Astrocyte (in vitro differentiated cells and primary cell): Measurements from ENCODE around the gene CFAP58. TPM values are rescaled to one million over a fixed set of nuclear protein-coding genes. Genes with fewer than 3 reads are reported as not detected.

Experiments used
- DNase-seq: peaks from one replicate; pipeline ENCODE4 v3.0.0-alpha.2; 2010; ENCODE audit warnings: low read depth
- FAIRE-seq: peaks from 2 replicates; lab custom pipeline; 2011; peaks lifted over from hg19 to GRCh38; lab: Jason Lieb, UNC
- H2AFZ ChIP-seq: 2 replicates; pipeline ENCODE4 v1.6.0; 2012; ENCODE audit warnings: low read depth, low read length, inconsistent platforms
- H3K27ac ChIP-seq: 2 replicates; pipeline ENCODE4 v1.5.1; 2011; ENCODE audit warnings: low read depth, low read length, inconsistent platforms
- H3K27me3 ChIP-seq: 2 replicates; pipeline ENCODE4 v1.6.0; 2011; ENCODE audit warnings: low read length, inconsistent platforms; ENCODE audit not compliant: insufficient read depth
- H3K36me3 ChIP-seq: 2 replicates; pipeline ENCODE4 v1.5.1; 2011; ENCODE audit warnings: low read length, inconsistent platforms; ENCODE audit not compliant: insufficient read depth
- H3K4me1 ChIP-seq: 2 replicates; pipeline ENCODE4 v1.5.1; 2011; ENCODE audit warnings: low read length, inconsistent platforms; ENCODE audit not compliant: insufficient read depth
- H3K4me2 ChIP-seq: 2 replicates; pipeline ENCODE4 v1.6.0; 2012; ENCODE audit warnings: low read length, inconsistent platforms
- H3K4me3 ChIP-seq: 2 replicates; pipeline ENCODE4 v1.5.1; 2011; ENCODE audit warnings: low read depth, mild to moderate bottlenecking, low read length, inconsistent platforms; ENCODE audit not compliant: insufficient read depth
- H3K79me2 ChIP-seq: 2 replicates; pipeline ENCODE4 v1.6.0; 2012; ENCODE audit warnings: mild to moderate bottlenecking, low read length, inconsistent platforms; ENCODE audit not compliant: insufficient read depth
- H3K9ac ChIP-seq: 2 replicates; pipeline ENCODE4 v1.6.0; 2012; ENCODE audit warnings: mild to moderate bottlenecking, low read length, inconsistent platforms
- H3K9me3 ChIP-seq: 2 replicates; pipeline ENCODE4 v1.5.1; 2012; ENCODE audit warnings: low read depth, mild to moderate bottlenecking, low read length, inconsistent platforms; ENCODE audit not compliant: insufficient read depth
- H4K20me1 ChIP-seq: 2 replicates; pipeline ENCODE4 v1.6.0; 2012; ENCODE audit warnings: low read length, inconsistent platforms; ENCODE audit not compliant: insufficient read depth
- H3K27ac Mint-ChIP-seq: one replicate; pipeline ENCODE4 v1.8.0; 2021; ENCODE audit warnings: mild to moderate bottlenecking, mixed read lengths; ENCODE audit not compliant: unreplicated experiment
- H3K27me3 Mint-ChIP-seq: one replicate; pipeline ENCODE4 v1.8.0; 2021; ENCODE audit warnings: low read depth, mixed read lengths; ENCODE audit not compliant: unreplicated experiment
- H3K36me3 Mint-ChIP-seq: one replicate; pipeline ENCODE4 v1.8.0; 2021; ENCODE audit warnings: low read depth, mixed read lengths; ENCODE audit not compliant: unreplicated experiment
- H3K4me1 Mint-ChIP-seq: one replicate; pipeline ENCODE4 v1.8.0; 2021; ENCODE audit warnings: low read depth, mixed read lengths; ENCODE audit not compliant: unreplicated experiment
- H3K4me3 Mint-ChIP-seq: one replicate; pipeline ENCODE4 v1.8.0; 2021; ENCODE audit warnings: mild to moderate bottlenecking, moderate library complexity, mixed read lengths; ENCODE audit not compliant: unreplicated experiment
- H3K9me3 Mint-ChIP-seq: one replicate; pipeline ENCODE4 v1.8.0; 2021; ENCODE audit warnings: mild to moderate bottlenecking, mixed read lengths; ENCODE audit not compliant: unreplicated experiment
- EZH2 ChIP-seq: IDR thresholded peaks from 2 replicates; pipeline ENCODE4 v1.6.1; 2012; ENCODE audit warnings: mild to moderate bottlenecking, low read length, inconsistent platforms; ENCODE audit not compliant: insufficient read depth
- total RNA-seq: library from RNA; stranded (reverse); gene quantifications from 2 replicates; pipeline ENCODE4 v1.2.1, GENCODE V29; 2021
- TF ChIP-seq, protein P1 (sequence below): IDR thresholded peaks from 2 replicates; pipeline ENCODE4 v1.5.1; 2011; ENCODE audit warnings: low read depth, mild to moderate bottlenecking, inconsistent platforms, low read length, moderate library complexity; ENCODE audit not compliant: insufficient read depth

Gene CFAP58
- total RNA-seq, 1 donor from 2014 or later = 0.86 TPM

DNA sequence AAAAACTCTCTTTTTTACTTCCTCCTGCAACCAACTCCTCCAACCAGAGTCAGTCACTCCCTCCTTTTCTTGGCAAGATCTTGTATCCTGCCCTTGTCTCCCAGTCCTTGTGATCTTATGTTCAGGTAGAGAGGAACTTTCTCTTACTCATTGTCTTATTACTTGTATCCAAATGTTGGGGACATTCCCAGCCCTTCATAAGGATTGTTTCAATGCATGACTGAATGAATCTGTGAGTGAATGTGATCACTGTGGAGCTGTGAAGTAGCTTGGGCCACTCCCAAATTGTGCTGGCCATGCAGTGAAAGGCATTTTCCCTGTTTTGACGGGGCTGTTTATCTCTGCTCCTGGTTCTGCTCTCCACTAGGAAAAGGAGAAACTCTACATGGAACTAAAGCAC is 93.7 kb downstream of the CFAP58 start:
- peaks cover 21% of the 10 kb centered on the region for H3K4me1 ChIP-seq
- no peaks in the 10 kb centered on the region for H3K9me3 ChIP-seq
- no peak overlapping the region for H2AFZ ChIP-seq
- no peaks in the 10 kb centered on the region for H3K79me2 ChIP-seq
- no peak for TF ChIP-seq EZH2
- TF ChIP-seq, protein P1, sequence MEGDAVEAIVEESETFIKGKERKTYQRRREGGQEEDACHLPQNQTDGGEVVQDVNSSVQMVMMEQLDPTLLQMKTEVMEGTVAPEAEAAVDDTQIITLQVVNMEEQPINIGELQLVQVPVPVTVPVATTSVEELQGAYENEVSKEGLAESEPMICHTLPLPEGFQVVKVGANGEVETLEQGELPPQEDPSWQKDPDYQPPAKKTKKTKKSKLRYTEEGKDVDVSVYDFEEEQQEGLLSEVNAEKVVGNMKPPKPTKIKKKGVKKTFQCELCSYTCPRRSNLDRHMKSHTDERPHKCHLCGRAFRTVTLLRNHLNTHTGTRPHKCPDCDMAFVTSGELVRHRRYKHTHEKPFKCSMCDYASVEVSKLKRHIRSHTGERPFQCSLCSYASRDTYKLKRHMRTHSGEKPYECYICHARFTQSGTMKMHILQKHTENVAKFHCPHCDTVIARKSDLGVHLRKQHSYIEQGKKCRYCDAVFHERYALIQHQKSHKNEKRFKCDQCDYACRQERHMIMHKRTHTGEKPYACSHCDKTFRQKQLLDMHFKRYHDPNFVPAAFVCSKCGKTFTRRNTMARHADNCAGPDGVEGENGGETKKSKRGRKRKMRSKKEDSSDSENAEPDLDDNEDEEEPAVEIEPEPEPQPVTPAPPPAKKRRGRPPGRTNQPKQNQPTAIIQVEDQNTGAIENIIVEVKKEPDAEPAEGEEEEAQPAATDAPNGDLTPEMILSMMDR = no peak
- no peak overlapping the region for H3K4me2 ChIP-seq
- H3K4me3 ChIP-seq = no peak overlapping the region
- no peaks in the 10 kb centered on the region for H4K20me1 ChIP-seq
- no peaks in the 10 kb centered on the region for H3K9me3 Mint-ChIP-seq
- H3K4me3 Mint-ChIP-seq = no peak overlapping the region
- no peak overlapping the region for H3K9ac ChIP-seq
- FAIRE-seq (no peak), DNase-seq (peak; percentile 84)
- H3K27me3 Mint-ChIP-seq = no peaks in the 10 kb centered on the region
- H3K4me1 Mint-ChIP-seq = peaks cover 49% of the 10 kb centered on the region
- no peak overlapping the region for H3K27ac ChIP-seq
- no peaks in the 10 kb centered on the region for H3K36me3 ChIP-seq
- H3K36me3 Mint-ChIP-seq = no peaks in the 10 kb centered on the region
- no peaks in the 10 kb centered on the region for H3K27me3 ChIP-seq
- H3K27ac Mint-ChIP-seq = no peak overlapping the region

GRCh38 chr10:104447906-104448305 is 94.3 kb downstream of the CFAP58 start:
- no peak overlapping the region for H3K27ac Mint-ChIP-seq
- no peak overlapping the region for H3K4me2 ChIP-seq
- no peak for TF ChIP-seq EZH2
- TF ChIP-seq, protein P1 = no peak
- H3K9me3 ChIP-seq = no peaks in the 10 kb centered on the region
- H3K4me1 ChIP-seq = peaks cover 21% of the 10 kb centered on the region
- H3K36me3 Mint-ChIP-seq = no peaks in the 10 kb centered on the region
- no peak overlapping the region for H3K27ac ChIP-seq
- H3K27me3 Mint-ChIP-seq = no peaks in the 10 kb centered on the region
- no peak overlapping the region for H3K4me3 Mint-ChIP-seq
- H3K9ac ChIP-seq = no peak overlapping the region
- H3K79me2 ChIP-seq = no peaks in the 10 kb centered on the region
- no peaks in the 10 kb centered on the region for H3K36me3 ChIP-seq
- no peak overlapping the region for H3K4me3 ChIP-seq
- no peaks in the 10 kb centered on the region for H4K20me1 ChIP-seq
- FAIRE-seq (no peak), DNase-seq (no peak)
- H3K4me1 Mint-ChIP-seq = peaks cover 49% of the 10 kb centered on the region
- H2AFZ ChIP-seq = no peak overlapping the region
- no peaks in the 10 kb centered on the region for H3K27me3 ChIP-seq
- no peaks in the 10 kb centered on the region for H3K9me3 Mint-ChIP-seq

DNA sequence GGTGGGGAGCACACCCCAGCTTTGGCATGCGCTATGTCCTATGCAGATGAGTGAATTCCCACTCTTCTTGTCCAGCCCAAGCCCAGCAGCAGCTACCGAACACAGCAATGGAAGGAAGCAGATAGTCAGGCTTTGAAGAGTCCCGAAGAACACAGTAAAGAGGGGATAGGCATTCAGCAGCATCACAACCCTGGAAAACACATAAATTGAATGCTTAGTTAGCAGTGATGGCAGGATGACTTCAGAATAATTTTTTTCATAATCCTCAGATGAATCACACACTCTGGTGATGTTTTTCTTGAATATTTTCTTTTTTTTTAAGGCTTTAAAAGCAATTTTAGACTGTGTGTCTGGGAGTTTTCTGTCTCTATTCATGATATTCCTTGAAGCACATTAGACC is 95.8 kb downstream of the CFAP58 start:
- no peaks in the 10 kb centered on the region for H3K9me3 Mint-ChIP-seq
- Histone ChIP-seq H3K4me1 (peaks cover 21% of the 10 kb centered on the region), H3K27me3 (no peaks in the 10 kb centered on the region), H3K4me2 (peak overlapping the region; percentile 52), H4K20me1 (no peaks in the 10 kb centered on the region), H3K27ac (peak overlapping the region; percentile 38), H3K9me3 (no peaks in the 10 kb centered on the region), H3K36me3 (no peaks in the 10 kb centered on the region), H3K4me3 (no peak overlapping the region), H2AFZ (no peak overlapping the region), H3K9ac (peak overlapping the region; percentile 26), H3K79me2 (no peaks in the 10 kb centered on the region)
- FAIRE-seq = peak; percentile 13
- peak; percentile 65 for DNase-seq
- H3K27ac Mint-ChIP-seq = peak overlapping the region; percentile 75
- TF ChIP-seq, protein P1 = no peak
- H3K36me3 Mint-ChIP-seq = no peaks in the 10 kb centered on the region
- H3K4me3 Mint-ChIP-seq = no peak overlapping the region
- H3K27me3 Mint-ChIP-seq = no peaks in the 10 kb centered on the region
- peaks cover 36% of the 10 kb centered on the region for H3K4me1 Mint-ChIP-seq
